Duodenal mucosa (tissue), 2 donors: ENCODE measurements around the gene BMPR1A.
"Not testable (repeated sequence)": the region's sequence is repeated elsewhere in the genome, so short reads cannot be mapped to it uniquely, and the experiment has no call there.

Source experiments
- H3K27ac ChIP-seq: one replicate; pipeline ENCODE4 v1.7.0; 2013; ENCODE audit warnings: low read depth, low read length
- H3K27me3 ChIP-seq, 2 donors: one replicate each; pipeline ENCODE4 v1.7.0; 2013; ENCODE audit warnings: low read length in 2 of 2, control low read depth in 1 of 2; ENCODE audit not compliant: insufficient read depth in 2 of 2, control insufficient read depth in 1 of 2
- H3K36me3 ChIP-seq, 2 donors: one replicate each; pipeline ENCODE4 v1.7.0; 2013; ENCODE audit warnings: low read length in 2 of 2, control low read depth in 1 of 2; ENCODE audit not compliant: insufficient read depth in 2 of 2, control insufficient read depth in 1 of 2
- H3K4me1 ChIP-seq, 2 donors: one replicate each; pipeline ENCODE4 v1.7.0; 2013; ENCODE audit warnings: low read length in 2 of 2, control low read depth in 1 of 2; ENCODE audit not compliant: insufficient read depth in 2 of 2, control insufficient read depth in 1 of 2
- H3K4me3 ChIP-seq, 2 donors: one replicate each; pipeline ENCODE4 v1.7.0; 2013; ENCODE audit warnings: low read length in 2 of 2, low read depth in 1 of 2
- H3K9ac ChIP-seq, 2 donors: one replicate each; pipeline ENCODE4 v1.7.0; 2013; ENCODE audit warnings: low read length in 2 of 2, low read depth in 1 of 2
- H3K9me3 ChIP-seq, 2 donors: one replicate each; pipeline ENCODE4 v1.7.0; 2013; ENCODE audit warnings: low read length in 2 of 2, control low read depth in 1 of 2; ENCODE audit not compliant: control insufficient read depth in 1 of 2

The BMPR1A gene

DNA sequence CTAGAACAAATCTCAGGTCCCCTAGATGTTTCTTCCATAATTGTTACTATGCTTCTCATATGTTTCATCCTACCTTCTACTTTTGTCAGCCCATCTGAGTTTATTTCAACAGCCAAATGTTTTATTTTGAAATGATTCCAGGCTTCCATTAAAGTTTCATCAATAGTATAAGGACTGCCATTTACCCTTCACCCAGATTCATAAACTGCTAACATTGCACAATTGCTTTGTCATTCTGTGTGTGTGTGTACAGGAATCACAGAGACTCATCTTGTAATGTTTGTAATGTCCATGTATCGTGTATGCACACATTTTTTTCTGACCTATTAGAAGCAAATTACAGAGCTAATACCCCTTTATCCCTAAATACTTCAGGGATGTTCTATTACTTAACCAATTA lies 175.5 kb downstream of the BMPR1A start:
- Histone ChIP-seq H3K36me3 (peaks cover 0 to 17% of the 10 kb centered on the region in 2 donors), H3K9me3 (no peaks in the 10 kb centered on the region), H3K9ac (no peak overlapping the region)

DNA sequence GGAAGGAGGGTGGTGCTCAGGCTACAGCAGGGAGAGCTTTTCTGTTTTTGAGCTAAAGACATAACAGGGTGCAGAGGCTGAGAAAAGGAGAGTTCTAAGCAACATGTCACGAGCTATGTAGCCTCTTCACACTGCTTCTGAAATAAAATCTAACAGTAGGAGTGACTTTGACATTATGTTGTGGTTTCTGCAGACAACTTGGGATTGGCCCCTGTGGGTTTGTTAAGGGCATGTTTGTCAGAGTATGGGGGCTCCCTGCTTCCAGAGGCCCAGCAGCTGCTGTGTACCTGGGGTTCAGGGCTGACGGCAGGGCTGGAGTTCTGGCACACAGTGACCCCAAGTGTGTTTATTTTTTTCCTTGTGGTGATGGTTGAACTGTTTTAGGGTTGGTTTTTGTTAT lies 176.3 kb downstream of the BMPR1A start:
- Histone ChIP-seq H3K36me3 (peaks cover 0 to 17% of the 10 kb centered on the region in 2 donors), H3K9me3 (no peaks in the 10 kb centered on the region), H3K4me3 (no peak overlapping the region), H3K4me1 (no peaks in the 10 kb centered on the region), H3K27ac (no peak overlapping the region), H3K27me3 (no peaks in the 10 kb centered on the region), H3K9ac (no peak overlapping the region)

More for the DNA sequence above, 175.5 kb downstream of the BMPR1A start:
- Histone ChIP-seq H3K4me3 (no peak overlapping the region), H3K27me3 (no peaks in the 10 kb centered on the region), H3K27ac (no peak overlapping the region), H3K4me1 (no peaks in the 10 kb centered on the region)

DNA sequence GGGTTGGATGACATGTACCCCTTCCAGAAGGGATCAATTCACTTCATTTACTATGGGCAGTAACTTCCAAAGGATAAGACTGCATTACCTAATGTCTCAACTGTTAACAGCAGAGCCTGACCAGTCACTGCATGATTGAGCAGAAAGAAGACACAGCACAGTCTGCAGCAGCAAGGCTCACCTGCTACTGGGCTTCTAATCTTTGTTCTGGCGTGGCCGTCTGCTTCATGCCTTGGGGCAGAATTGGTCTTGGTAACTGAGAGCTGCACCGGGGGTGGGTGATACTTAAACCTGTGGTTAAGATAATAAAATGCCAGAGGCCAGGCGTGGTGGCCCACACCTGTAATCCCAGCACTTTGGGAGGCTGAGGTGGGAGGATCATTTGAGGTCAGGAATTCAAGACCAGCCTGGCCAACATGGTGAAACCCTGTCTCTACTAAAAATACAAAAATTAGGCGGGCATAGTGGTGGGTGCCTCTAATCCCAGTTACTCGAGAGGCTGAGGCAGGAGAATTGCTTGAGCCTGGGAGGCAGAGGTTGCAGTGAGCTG lies 177.8 kb downstream of the BMPR1A start:
- not testable (repeated sequence) for H3K27ac ChIP-seq, H3K27me3 ChIP-seq, H3K9me3 ChIP-seq, H3K4me3 ChIP-seq, H3K9ac ChIP-seq, H3K4me1 ChIP-seq
- H3K36me3 ChIP-seq = peaks cover 0 to 16% of the 10 kb centered on the region in 2 donors

DNA sequence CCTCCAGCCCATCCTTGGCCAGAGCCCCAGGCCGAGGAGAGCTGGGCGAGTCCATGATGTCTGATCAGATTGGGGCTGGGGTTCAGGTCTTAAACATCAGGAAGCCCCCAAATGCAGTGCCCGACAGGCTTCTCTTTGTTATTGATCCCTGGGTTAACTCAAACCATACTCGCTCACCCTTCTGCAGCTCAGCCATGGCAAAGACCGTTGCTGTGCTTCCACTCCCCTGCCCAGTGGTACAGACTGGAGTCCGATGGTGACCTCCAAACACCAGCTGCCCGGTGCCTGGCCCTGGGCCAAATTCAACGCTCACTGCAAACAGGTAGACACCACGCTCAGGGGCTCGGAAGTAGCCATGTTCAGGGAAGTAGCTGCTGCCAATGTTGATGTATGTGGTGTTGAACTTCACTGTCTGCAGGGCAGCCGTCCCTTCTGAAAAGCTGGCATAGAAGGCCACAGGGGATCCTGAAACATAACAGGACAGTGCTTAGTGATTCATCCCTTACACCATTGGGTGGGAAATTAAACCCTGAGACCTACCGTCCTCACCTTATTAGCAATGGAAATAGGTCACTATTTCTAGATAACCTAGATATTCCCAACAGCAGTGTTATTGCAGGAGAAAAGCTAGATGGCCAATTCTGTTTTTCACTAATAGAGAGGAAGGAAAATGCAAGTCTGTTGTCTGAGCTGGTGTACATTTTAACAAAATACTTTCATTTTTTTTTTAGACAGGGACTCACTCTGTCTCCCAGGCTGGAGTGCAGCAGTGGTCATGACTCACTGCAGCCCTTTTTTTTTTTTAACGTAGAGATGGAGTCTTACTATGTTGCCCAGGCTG lies 180.5 kb downstream of the BMPR1A start:
- Histone ChIP-seq H3K27me3 (no peaks in the 10 kb centered on the region), H3K9ac (no peak overlapping the region), H3K36me3 (peaks cover 0 to 2% of the 10 kb centered on the region in 2 donors), H3K4me1 (peaks cover 0 to 8% of the 10 kb centered on the region in 2 donors), H3K4me3 (no peak overlapping the region), H3K9me3 (no peaks in the 10 kb centered on the region), H3K27ac (no peak overlapping the region)

DNA sequence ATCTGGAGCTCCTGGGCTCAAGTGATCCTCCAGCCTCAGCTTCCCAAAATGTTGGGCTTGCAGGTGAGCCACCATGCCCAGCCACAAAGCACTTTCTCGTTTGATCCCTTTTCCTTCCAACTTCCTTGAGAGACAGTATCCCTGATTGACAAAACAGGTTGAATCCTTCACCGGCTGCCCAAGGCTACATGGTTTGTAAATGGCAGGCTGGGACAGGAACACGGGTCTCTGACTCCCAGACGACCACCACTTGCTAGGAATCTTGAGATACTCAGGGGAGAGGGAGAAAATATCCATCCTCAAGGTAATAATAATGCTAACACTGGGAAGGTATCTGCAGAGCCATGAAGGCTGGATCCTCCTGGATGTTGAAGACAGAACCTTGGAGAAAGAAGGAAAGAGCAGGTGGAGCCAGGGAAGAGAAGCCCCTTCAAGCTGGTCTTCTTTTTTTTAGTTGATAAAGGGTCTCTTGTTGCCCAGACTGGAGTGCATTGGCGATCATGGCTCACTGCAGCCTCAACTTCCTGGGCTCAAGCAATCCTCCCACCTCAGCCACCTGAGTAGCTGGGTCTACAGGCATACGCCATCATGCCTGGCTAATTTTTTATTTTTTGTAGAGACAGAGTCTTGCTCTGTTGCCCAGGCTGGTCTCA lies 181.2 kb downstream of the BMPR1A start:
- Histone ChIP-seq H3K4me1 (peaks cover 0 to 14% of the 10 kb centered on the region in 2 donors), H3K9ac (no peak overlapping the region), H3K27ac (no peak overlapping the region), H3K36me3 (no peaks in the 10 kb centered on the region), H3K9me3 (no peaks in the 10 kb centered on the region), H3K27me3 (no peaks in the 10 kb centered on the region), H3K4me3 (no peak overlapping the region)

DNA sequence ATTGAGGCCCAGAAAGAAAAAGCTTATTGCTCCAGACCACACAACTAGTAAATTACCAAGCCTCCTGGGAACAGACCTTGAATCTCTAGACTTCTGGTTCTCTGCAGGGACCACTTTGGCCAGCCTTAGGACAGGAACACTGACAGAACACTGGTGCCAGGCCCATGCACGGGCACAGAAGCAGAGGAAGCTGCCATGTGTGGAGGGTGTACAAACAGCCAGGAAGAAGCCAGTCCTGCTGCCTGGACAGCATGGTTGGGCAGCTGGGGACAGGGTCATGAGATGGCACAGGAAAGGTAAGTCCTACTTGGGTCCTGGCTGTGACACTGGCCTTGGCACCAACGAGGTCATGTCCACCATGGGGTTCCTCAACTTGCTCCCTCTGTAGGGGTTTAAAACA lies 181.8 kb downstream of the BMPR1A start:
- Histone ChIP-seq H3K27me3 (no peaks in the 10 kb centered on the region), H3K9me3 (no peaks in the 10 kb centered on the region)

DNA sequence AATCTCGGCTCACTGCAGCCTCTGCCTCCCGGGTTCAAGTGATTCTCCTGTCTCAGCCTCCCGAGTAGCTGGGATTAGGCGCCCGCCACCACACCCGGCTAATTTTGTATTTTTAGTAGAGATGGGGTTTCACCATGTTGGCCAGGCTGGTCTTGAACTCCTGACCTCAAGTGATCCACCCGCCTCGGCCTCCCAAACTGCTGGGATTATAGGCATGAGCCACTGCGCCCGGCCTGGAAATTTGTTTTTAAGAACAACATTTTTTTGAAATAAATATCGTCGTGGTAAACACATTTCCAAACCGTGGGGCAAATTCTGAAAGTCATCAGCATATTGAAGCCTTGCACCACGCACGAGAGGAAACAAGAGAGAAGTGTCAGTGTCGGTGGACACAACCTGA lies 183.7 kb downstream of the BMPR1A start:
- H3K9me3 ChIP-seq, H3K36me3 ChIP-seq, H3K27me3 ChIP-seq, H3K9ac ChIP-seq, H3K27ac ChIP-seq, H3K4me3 ChIP-seq: not testable (repeated sequence)
- peaks cover 0 to 14% of the 10 kb centered on the region in 2 donors for H3K4me1 ChIP-seq

More for the DNA sequence above, 181.8 kb downstream of the BMPR1A start:
- Histone ChIP-seq H3K4me1 (peaks cover 0 to 14% of the 10 kb centered on the region in 2 donors), H3K4me3 (no peak overlapping the region), H3K9ac (no peak overlapping the region), H3K36me3 (no peaks in the 10 kb centered on the region), H3K27ac (no peak overlapping the region)

DNA sequence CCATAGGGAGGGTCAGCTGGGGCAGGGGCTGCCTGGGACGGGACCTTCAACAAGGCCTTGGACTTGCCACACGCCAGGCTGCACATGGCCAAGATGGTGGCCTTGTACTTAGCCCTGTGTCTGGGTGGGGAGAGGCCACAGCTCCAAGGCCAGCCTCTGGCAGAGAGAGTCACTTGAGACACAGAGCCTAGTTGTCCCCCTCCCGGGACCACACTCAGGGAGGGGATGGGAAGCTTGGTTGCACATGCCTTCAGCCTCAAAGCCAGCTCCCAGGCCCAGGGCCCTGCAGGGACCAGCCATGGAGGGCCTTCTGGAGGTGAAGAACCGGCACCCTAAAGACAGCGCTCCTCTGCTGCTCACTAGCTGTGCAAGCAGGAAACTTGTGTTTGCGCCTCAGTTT lies 184.3 kb downstream of the BMPR1A start:
- Histone ChIP-seq H3K36me3 (no peaks in the 10 kb centered on the region), H3K9ac (no peak overlapping the region), H3K4me1 (peaks cover 0 to 18% of the 10 kb centered on the region in 2 donors), H3K4me3 (no peak overlapping the region), H3K9me3 (no peaks in the 10 kb centered on the region), H3K27me3 (no peaks in the 10 kb centered on the region), H3K27ac (no peak overlapping the region)

DNA sequence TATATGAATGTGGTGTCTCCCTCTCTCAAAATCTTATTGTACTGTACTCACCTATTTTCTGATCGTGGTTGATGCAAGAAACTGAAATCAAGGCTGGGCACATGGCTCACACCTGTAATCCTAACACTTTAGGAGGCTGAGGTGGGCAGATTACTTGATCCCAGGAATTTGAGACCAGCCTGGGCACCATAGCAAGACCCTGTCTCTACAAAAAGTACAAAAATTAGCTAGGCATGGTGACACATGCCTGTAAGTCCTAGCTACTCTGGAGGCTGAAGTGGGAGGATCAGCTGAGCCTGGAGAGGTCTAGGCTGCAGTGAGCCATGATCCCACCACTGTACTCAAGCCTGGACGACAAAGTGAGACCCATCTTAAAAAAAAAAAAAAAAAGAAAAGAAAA lies 185.0 kb downstream of the BMPR1A start:
- Histone ChIP-seq H3K4me3 (no peak overlapping the region), H3K9ac (no peak overlapping the region), H3K4me1 (peaks cover 0 to 21% of the 10 kb centered on the region in 2 donors), H3K36me3 (no peaks in the 10 kb centered on the region), H3K9me3 (no peaks in the 10 kb centered on the region), H3K27me3 (peaks cover 0 to 3% of the 10 kb centered on the region in 2 donors), H3K27ac (no peak overlapping the region)

DNA sequence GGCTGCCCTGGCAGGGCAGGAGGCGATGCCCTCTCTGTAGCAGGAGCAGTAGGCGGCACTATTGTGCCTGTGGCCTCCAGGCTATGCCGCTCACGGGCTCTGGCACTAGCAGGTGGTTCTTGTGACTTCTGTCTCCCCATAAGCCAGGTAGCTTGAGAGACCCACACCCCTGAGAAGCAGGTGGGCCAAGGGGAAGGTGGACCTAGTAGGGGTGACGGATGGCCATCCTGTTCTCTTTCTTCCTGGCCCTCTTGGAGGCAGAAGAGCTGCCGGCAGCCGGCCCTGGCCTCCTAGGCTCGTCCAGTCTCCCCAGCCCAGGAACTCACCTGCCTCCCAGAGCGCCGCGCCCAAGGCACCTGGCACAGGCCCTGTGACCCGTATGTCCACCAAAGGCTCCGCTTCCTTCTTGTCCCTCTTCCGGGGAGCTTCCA lies 185.6 kb downstream of the BMPR1A start:
- peaks cover 0 to 21% of the 10 kb centered on the region in 2 donors for H3K4me1 ChIP-seq
- H3K27ac ChIP-seq = no peak overlapping the region
- peak overlapping the region in 1 of 2 donors; percentile 32 for H3K9ac ChIP-seq
- H3K4me3 ChIP-seq = peak overlapping the region in 1 of 2 donors; percentile 40
- H3K27me3 ChIP-seq = peaks cover 3 to 8% of the 10 kb centered on the region in 2 donors
- H3K9me3 ChIP-seq = no peaks in the 10 kb centered on the region
- no peaks in the 10 kb centered on the region for H3K36me3 ChIP-seq
